WTC11 (cell line): ENCODE data around the gene CEP152. TPM values are rescaled to one million over a fixed set of nuclear protein-coding genes. Genes with fewer than 3 reads are reported as not detected.

ENCODE experiments used
- ATAC-seq: fragments of 200-7000 bp; cut with Tn5 transposase; 2 replicates; pipeline ENCODE4 v1.10.0; 2021; ENCODE audit warnings: mild to moderate bottlenecking, moderate library complexity
- CTCF ChIA-PET: fragments of 300-600 bp; sonication (Branson Sonifier 250); formaldehyde crosslinking; loops from one replicate; lab custom pipeline; 2021; ENCODE audit warnings: antibody characterized with exemption; lab: Charles Lee
- POLR2A ChIA-PET: fragments of 350-600 bp; sonication (Branson Sonifier 250); formaldehyde crosslinking; loops from one replicate; lab custom pipeline; 2021; ENCODE audit warnings: antibody characterized with exemption; lab: Charles Lee
- DNase-seq: peaks from one replicate; pipeline ENCODE4 v3.0.0; 2021; ENCODE audit warnings: low spot score
- H3K27ac Mint-ChIP-seq: 2 replicates; pipeline ENCODE4 v1.8.0; 2021; ENCODE audit warnings: mixed read lengths
- H3K27me3 Mint-ChIP-seq: 2 replicates; pipeline ENCODE4 v1.8.0; 2021; ENCODE audit warnings: low read depth, mild to moderate bottlenecking, moderate library complexity, mixed read lengths
- H3K36me3 Mint-ChIP-seq: 2 replicates; pipeline ENCODE4 v1.8.0; 2021; ENCODE audit warnings: mixed read lengths
- H3K4me1 Mint-ChIP-seq: 2 replicates; pipeline ENCODE4 v1.8.0; 2022; ENCODE audit warnings: mixed read lengths
- H3K4me3 Mint-ChIP-seq: 2 replicates; pipeline ENCODE4 v1.8.0; 2021; ENCODE audit warnings: mild to moderate bottlenecking, moderate library complexity, mixed read lengths
- H3K9me3 Mint-ChIP-seq: 2 replicates; pipeline ENCODE4 v1.8.0; 2021; ENCODE audit warnings: mixed read lengths
- ATF1 ChIP-seq: sonication (generic); formaldehyde crosslinking; IDR thresholded peaks from 2 replicates; pipeline ENCODE4 v1.8.1; 2023; ENCODE audit warnings: mild to moderate bottlenecking, moderate library complexity, missing genetic modification reagents
- CTCF ChIP-seq: fragments of 200-600 bp; IDR thresholded peaks from 2 replicates; pipeline ENCODE4 v1.8.0; 2022; ENCODE audit warnings: antibody characterized with exemption
- ETV6 ChIP-seq: sonication (generic); formaldehyde crosslinking; IDR thresholded peaks from 2 replicates; pipeline ENCODE4 v1.8.1; 2022; ENCODE audit warnings: mild to moderate bottlenecking, missing genetic modification reagents
- FOXP1 ChIP-seq: sonication (generic); formaldehyde crosslinking; IDR thresholded peaks from 2 replicates; pipeline ENCODE4 v1.8.0; 2022; ENCODE audit warnings: missing genetic modification reagents, mild to moderate bottlenecking, moderate library complexity, borderline replicate concordance
- GRHL2 ChIP-seq: fragments of 250-450 bp; sonication (Bioruptor Pico); IDR thresholded peaks from 2 replicates; pipeline ENCODE4 v1.8.0; 2022; ENCODE audit warnings: mild to moderate bottlenecking, moderate library complexity; ENCODE audit not compliant: insufficient replicate concordance, severe bottlenecking
- JAZF1 ChIP-seq: fragments of 250-450 bp; sonication (Bioruptor Pico); IDR thresholded peaks from 2 replicates; pipeline ENCODE4 v1.9.0; 2021; ENCODE audit warnings: moderate library complexity, mild to moderate bottlenecking, inconsistent platforms
- NFATC4 ChIP-seq: fragments of 250-450 bp; sonication (Bioruptor Pico); IDR thresholded peaks from 2 replicates; pipeline ENCODE4 v1.9.0; 2021; ENCODE audit warnings: mild to moderate bottlenecking
- NR1H2 ChIP-seq: sonication (generic); formaldehyde crosslinking; IDR thresholded peaks from 2 replicates; pipeline ENCODE4 v1.9.0; 2021; ENCODE audit warnings: mild to moderate bottlenecking, moderate library complexity, missing genetic modification reagents
- SMAD3 ChIP-seq: sonication (generic); formaldehyde crosslinking; IDR thresholded peaks from 2 replicates; pipeline ENCODE4 v1.8.0; 2022; ENCODE audit warnings: missing genetic modification reagents, mild to moderate bottlenecking, borderline replicate concordance
- SOX15 ChIP-seq: fragments of 250-450 bp; sonication (Bioruptor Pico); IDR thresholded peaks from 2 replicates; pipeline ENCODE4 v1.9.0; 2021; ENCODE audit warnings: mild to moderate bottlenecking
- TEAD1 ChIP-seq: sonication (generic); formaldehyde crosslinking; IDR thresholded peaks from 2 replicates; pipeline ENCODE4 v1.8.0; 2022; ENCODE audit warnings: mild to moderate bottlenecking, missing genetic modification reagents
- ZBTB21 ChIP-seq: sonication (generic); formaldehyde crosslinking; IDR thresholded peaks from 2 replicates; pipeline ENCODE4 v1.8.1; 2023; ENCODE audit warnings: mild to moderate bottlenecking, missing genetic modification reagents, borderline replicate concordance
- ZNF219 ChIP-seq: sonication (generic); formaldehyde crosslinking; IDR thresholded peaks from 2 replicates; pipeline ENCODE4 v1.8.0; 2023; ENCODE audit warnings: missing genetic modification reagents, mild to moderate bottlenecking, borderline replicate concordance
- ZNF263 ChIP-seq: sonication (generic); formaldehyde crosslinking; IDR thresholded peaks from 2 replicates; pipeline ENCODE4 v1.8.1; 2022; ENCODE audit warnings: low read depth, mild to moderate bottlenecking, moderate library complexity, missing genetic modification reagents
- ZNF416 ChIP-seq: fragments of 250-450 bp; sonication (Bioruptor Pico); IDR thresholded peaks from 2 replicates; pipeline ENCODE4 v1.9.0; 2021; ENCODE audit warnings: mild to moderate bottlenecking, inconsistent platforms
- ZNF671 ChIP-seq: fragments of 250-450 bp; sonication (Bioruptor Pico); IDR thresholded peaks from 2 replicates; pipeline ENCODE4 v1.8.0; 2021; ENCODE audit warnings: mild to moderate bottlenecking
- total RNA-seq: library from RNA; stranded (reverse); gene quantifications from 3 replicates; pipeline ENCODE4 v1.2.3, GENCODE V29; 2021
- TF ChIP-seq, protein P1 (sequence below): sonication (generic); formaldehyde crosslinking; IDR thresholded peaks from 2 replicates; pipeline ENCODE4 v1.8.1; 2022; ENCODE audit warnings: missing genetic modification reagents, borderline replicate concordance
- TF ChIP-seq, protein P2 (sequence below): sonication (generic); formaldehyde crosslinking; IDR thresholded peaks from 2 replicates; pipeline ENCODE4 v1.8.0; 2023; ENCODE audit warnings: missing genetic modification reagents, mild to moderate bottlenecking, borderline replicate concordance
- TF ChIP-seq, protein P3 (sequence below): sonication (generic); formaldehyde crosslinking; IDR thresholded peaks from 2 replicates; pipeline ENCODE4 v1.8.0; 2022; ENCODE audit warnings: mild to moderate bottlenecking, missing genetic modification reagents
- TF ChIP-seq, protein P4 (sequence below): fragments of 250-450 bp; sonication (Bioruptor Pico); IDR thresholded peaks from 2 replicates; pipeline ENCODE4 v1.9.0; 2021; ENCODE audit warnings: mild to moderate bottlenecking

CEP152 gene
- total RNA-seq, 1 experiment from 2014 or later, result 16.7 TPM

DNA sequence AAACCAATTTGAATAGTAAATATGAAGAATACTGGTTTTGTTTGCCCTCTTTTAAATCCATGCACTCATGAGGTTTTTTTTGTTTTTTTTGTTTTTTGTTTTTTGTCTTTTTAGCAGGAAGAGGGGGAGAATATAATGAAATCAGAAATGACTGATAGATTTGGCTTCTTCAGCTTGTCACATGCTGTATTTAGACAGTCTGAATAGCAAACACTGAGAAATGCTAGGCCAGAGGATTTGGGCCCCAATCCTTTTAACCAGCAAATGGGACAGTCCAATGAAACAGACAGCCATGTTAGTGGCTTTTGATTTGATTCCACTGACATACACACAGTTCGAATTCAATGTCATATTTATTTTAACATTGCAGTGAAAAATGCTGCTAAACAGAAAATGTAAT is 14.2 kb upstream of the CEP152 start (continued):
- no peak for TF ChIP-seq ZNF416
- TF ChIP-seq ZNF671, result no peak
- TF ChIP-seq, protein P1, sequence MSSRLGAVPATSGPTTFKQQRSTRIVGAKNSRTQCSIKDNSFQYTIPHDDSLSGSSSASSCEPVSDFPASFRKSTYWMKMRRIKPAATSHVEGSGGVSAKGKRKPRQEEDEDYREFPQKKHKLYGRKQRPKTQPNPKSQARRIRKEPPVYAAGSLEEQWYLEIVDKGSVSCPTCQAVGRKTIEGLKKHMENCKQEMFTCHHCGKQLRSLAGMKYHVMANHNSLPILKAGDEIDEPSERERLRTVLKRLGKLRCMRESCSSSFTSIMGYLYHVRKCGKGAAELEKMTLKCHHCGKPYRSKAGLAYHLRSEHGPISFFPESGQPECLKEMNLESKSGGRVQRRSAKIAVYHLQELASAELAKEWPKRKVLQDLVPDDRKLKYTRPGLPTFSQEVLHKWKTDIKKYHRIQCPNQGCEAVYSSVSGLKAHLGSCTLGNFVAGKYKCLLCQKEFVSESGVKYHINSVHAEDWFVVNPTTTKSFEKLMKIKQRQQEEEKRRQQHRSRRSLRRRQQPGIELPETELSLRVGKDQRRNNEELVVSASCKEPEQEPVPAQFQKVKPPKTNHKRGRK, result no peak
- TF ChIP-seq NFATC4, result no peak
- no peak for TF ChIP-seq SOX15
- TF ChIP-seq, all 79 proteins: peak for 0

- ATAC-seq (peak; percentile 38; the same call in 1 of the 2 replicates), DNase-seq (no peak)
- H3K27ac Mint-ChIP-seq, result peak overlapping the region; percentile 28; the same call in 1 of the 2 replicates
- no peaks in the 10 kb centered on the region for H3K36me3 Mint-ChIP-seq
- peaks cover 12% of the 10 kb centered on the region for H3K4me1 Mint-ChIP-seq
- ChIA-PET CTCF (interaction anchor here (0.6 to 1.2 kb wide), 5 partner anchors 13 to 152 kb away, joined by 3 to 13 read pairs (median 4); partner anchors contain the start of gene CEP152), POLR2A (interaction anchor here (1.3 kb wide), 1 partner anchor 13 kb away, joined by 6 read pairs; the partner anchor contains the start of gene CEP152)
- H3K4me3 Mint-ChIP-seq, result no peak overlapping the region
- TF ChIP-seq ETV6 (CRISPR knock-in tag), result no peak
- no peak for TF ChIP-seq CTCF
- no peak for TF ChIP-seq TEAD1 (CRISPR knock-in tag)
- TF ChIP-seq ZNF219 (CRISPR knock-in tag), result no peak
- no peak for TF ChIP-seq ZNF671
- TF ChIP-seq ATF1 (CRISPR knock-in tag), result no peak
- TF ChIP-seq JAZF1 (CRISPR knock-in tag), result no peak
- TF ChIP-seq, protein P2, sequence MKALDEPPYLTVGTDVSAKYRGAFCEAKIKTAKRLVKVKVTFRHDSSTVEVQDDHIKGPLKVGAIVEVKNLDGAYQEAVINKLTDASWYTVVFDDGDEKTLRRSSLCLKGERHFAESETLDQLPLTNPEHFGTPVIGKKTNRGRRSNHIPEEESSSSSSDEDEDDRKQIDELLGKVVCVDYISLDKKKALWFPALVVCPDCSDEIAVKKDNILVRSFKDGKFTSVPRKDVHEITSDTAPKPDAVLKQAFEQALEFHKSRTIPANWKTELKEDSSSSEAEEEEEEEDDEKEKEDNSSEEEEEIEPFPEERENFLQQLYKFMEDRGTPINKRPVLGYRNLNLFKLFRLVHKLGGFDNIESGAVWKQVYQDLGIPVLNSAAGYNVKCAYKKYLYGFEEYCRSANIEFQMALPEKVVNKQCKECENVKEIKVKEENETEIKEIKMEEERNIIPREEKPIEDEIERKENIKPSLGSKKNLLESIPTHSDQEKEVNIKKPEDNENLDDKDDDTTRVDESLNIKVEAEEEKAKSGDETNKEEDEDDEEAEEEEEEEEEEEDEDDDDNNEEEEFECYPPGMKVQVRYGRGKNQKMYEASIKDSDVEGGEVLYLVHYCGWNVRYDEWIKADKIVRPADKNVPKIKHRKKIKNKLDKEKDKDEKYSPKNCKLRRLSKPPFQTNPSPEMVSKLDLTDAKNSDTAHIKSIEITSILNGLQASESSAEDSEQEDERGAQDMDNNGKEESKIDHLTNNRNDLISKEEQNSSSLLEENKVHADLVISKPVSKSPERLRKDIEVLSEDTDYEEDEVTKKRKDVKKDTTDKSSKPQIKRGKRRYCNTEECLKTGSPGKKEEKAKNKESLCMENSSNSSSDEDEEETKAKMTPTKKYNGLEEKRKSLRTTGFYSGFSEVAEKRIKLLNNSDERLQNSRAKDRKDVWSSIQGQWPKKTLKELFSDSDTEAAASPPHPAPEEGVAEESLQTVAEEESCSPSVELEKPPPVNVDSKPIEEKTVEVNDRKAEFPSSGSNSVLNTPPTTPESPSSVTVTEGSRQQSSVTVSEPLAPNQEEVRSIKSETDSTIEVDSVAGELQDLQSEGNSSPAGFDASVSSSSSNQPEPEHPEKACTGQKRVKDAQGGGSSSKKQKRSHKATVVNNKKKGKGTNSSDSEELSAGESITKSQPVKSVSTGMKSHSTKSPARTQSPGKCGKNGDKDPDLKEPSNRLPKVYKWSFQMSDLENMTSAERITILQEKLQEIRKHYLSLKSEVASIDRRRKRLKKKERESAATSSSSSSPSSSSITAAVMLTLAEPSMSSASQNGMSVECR, result no peak
- no peak for TF ChIP-seq ZNF263 (CRISPR knock-in tag)
- TF ChIP-seq NR1H2 (CRISPR knock-in tag), result no peak
- no peaks in the 10 kb centered on the region for H3K9me3 Mint-ChIP-seq
- no peaks in the 10 kb centered on the region for H3K27me3 Mint-ChIP-seq
Measured at GRCh38 chr15:48823706-48824105, 12.8 kb upstream of the CEP152 start.

- peak overlapping the region; percentile 28; the same call in 1 of the 2 replicates for H3K27ac Mint-ChIP-seq
- peak; percentile 99 for ATAC-seq
- CTCF ChIA-PET, result interaction anchor here (0.6 to 1.2 kb wide), 6 partner anchors 12 to 153 kb away, joined by 3 to 13 read pairs (median 4); partner anchors contain the start of gene CEP152
- no peaks in the 10 kb centered on the region for H3K9me3 Mint-ChIP-seq
- H3K36me3 Mint-ChIP-seq, result no peaks in the 10 kb centered on the region
- no peaks in the 10 kb centered on the region for H3K27me3 Mint-ChIP-seq
- peak; percentile 17 for DNase-seq
- H3K4me1 Mint-ChIP-seq, result peaks cover 12% of the 10 kb centered on the region
- POLR2A ChIA-PET, result interaction anchor here (1.3 kb wide), 1 partner anchor 13 kb away, joined by 6 read pairs; the partner anchor contains the start of gene CEP152
- no peak overlapping the region for H3K4me3 Mint-ChIP-seq
- no peak for TF ChIP-seq CTCF
- TF ChIP-seq, protein P3, sequence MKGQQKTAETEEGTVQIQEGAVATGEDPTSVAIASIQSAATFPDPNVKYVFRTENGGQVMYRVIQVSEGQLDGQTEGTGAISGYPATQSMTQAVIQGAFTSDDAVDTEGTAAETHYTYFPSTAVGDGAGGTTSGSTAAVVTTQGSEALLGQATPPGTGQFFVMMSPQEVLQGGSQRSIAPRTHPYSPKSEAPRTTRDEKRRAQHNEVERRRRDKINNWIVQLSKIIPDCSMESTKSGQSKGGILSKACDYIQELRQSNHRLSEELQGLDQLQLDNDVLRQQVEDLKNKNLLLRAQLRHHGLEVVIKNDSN (CRISPR knock-in tag), result no peak
- TF ChIP-seq, protein P4, sequence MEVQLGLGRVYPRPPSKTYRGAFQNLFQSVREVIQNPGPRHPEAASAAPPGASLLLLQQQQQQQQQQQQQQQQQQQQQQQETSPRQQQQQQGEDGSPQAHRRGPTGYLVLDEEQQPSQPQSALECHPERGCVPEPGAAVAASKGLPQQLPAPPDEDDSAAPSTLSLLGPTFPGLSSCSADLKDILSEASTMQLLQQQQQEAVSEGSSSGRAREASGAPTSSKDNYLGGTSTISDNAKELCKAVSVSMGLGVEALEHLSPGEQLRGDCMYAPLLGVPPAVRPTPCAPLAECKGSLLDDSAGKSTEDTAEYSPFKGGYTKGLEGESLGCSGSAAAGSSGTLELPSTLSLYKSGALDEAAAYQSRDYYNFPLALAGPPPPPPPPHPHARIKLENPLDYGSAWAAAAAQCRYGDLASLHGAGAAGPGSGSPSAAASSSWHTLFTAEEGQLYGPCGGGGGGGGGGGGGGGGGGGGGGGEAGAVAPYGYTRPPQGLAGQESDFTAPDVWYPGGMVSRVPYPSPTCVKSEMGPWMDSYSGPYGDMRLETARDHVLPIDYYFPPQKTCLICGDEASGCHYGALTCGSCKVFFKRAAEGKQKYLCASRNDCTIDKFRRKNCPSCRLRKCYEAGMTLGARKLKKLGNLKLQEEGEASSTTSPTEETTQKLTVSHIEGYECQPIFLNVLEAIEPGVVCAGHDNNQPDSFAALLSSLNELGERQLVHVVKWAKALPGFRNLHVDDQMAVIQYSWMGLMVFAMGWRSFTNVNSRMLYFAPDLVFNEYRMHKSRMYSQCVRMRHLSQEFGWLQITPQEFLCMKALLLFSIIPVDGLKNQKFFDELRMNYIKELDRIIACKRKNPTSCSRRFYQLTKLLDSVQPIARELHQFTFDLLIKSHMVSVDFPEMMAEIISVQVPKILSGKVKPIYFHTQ, result no peak
- TF ChIP-seq ZBTB21 (CRISPR knock-in tag), result no peak
- no peak for TF ChIP-seq GRHL2 (CRISPR knock-in tag)
- no peak for TF ChIP-seq SMAD3 (CRISPR knock-in tag)
- no peak for TF ChIP-seq FOXP1 (CRISPR knock-in tag)
Measured at GRCh38 chr15:48823237-48823636, 12.4 kb upstream of the CEP152 start.
